Measurements from ENCODE around the gene ZSCAN26.

The ZSCAN26 gene

DNA sequence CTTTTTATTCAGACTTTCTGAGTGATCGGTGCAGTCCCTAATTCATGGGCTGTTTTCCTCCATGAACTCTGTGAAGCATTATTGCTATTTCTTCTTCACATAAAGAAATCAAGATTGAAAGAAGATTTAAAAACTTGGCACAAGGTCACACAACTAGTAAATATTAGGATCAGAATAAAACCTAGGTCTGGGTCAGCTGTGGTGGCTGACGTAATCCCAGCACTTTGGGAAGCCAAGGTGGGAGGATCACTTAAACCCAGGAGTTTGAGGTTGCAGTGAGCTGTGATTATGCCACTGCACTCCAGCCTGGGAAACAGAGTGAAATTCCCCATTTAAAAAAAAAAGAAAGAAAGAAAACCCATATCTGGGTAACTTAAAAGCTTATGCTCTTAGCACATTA is 40.5 kb upstream of the ZSCAN26 start:
- TF ChIP-seq, protein P1, sequence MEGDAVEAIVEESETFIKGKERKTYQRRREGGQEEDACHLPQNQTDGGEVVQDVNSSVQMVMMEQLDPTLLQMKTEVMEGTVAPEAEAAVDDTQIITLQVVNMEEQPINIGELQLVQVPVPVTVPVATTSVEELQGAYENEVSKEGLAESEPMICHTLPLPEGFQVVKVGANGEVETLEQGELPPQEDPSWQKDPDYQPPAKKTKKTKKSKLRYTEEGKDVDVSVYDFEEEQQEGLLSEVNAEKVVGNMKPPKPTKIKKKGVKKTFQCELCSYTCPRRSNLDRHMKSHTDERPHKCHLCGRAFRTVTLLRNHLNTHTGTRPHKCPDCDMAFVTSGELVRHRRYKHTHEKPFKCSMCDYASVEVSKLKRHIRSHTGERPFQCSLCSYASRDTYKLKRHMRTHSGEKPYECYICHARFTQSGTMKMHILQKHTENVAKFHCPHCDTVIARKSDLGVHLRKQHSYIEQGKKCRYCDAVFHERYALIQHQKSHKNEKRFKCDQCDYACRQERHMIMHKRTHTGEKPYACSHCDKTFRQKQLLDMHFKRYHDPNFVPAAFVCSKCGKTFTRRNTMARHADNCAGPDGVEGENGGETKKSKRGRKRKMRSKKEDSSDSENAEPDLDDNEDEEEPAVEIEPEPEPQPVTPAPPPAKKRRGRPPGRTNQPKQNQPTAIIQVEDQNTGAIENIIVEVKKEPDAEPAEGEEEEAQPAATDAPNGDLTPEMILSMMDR (IDR thresholded peaks at IDR 0.05; ENCODE audit: extremely low read depth, missing control alignments): no peak
- no peak for DNase-seq (ENCODE audit: low spot score)

DNA sequence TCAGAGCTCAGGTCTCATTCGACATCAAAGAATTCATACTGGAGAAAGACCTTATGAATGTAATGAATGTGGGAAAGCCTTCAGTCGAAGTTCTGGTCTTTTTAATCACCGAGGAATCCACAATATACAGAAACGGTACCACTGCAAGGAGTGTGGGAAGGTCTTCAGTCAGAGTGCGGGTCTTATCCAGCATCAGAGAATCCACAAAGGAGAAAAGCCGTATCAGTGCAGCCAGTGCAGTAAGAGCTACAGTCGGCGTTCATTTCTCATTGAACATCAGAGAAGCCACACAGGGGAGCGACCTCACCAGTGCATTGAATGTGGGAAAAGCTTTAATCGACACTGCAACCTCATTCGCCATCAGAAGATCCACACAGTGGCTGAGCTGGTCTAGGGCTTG is 34.2 kb upstream of the ZSCAN26 start:
- TF ChIP-seq, protein P1 (IDR thresholded peaks at IDR 0.05; ENCODE audit: extremely low read depth, missing control alignments): no peak

DNA sequence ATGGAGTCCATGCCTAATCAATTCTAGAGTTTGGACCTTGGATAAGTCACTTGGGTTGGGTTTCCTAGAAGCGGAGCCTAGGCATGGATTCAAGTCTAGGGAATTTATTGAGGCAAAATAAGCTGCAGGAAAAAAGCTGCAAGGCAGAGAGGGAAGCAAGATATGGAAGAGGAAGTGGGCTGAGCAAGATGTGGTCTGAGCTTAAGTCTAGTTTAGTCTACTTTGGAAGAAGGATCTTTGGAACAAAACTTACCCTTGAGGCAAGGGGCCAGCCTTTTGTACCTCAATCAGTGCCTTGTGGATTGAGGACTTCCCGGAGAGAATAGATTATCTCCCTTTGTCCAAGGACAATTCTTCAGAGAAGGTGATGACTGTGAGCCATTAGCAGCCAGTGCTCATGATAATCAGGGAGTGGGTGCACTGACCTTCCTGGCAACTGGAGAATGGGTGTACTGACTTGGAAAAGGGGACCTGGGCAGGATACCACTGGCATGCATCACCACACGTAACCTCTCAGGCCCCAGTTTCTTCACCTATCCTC is 31.0 kb upstream of the ZSCAN26 start:
- TF ChIP-seq, protein P1 (IDR thresholded peaks at IDR 0.05; ENCODE audit: extremely low read depth, missing control alignments): no peak

More for the DNA sequence above, 34.2 kb upstream of the ZSCAN26 start:
- no peak for DNase-seq (ENCODE audit: low spot score)

DNA sequence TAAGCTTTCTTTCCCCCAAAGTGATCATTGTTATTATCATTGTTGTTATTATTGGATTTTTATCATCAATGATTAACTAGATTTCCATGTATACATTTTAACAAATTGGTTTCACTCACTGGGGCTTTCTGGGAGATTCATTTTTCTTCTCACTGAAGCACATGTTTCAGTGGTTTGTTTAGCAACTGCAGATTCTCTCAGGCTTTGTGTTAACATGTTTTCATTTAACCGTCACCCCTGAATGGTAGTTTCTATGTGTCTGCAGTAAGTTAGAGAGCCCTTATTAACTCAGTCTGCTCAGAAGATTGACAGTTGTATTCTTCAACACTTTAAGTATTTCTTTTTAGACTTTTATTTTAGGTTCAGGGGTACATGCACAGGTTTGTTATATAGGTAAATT is 27.3 kb upstream of the ZSCAN26 start:
- peak; percentile 31 for DNase-seq (ENCODE audit: low spot score)
- TF ChIP-seq, protein P1 (IDR thresholded peaks at IDR 0.05; ENCODE audit: extremely low read depth, missing control alignments): no peak

More for the DNA sequence above, 31.0 kb upstream of the ZSCAN26 start:
- no peak for DNase-seq (ENCODE audit: low spot score)

DNA sequence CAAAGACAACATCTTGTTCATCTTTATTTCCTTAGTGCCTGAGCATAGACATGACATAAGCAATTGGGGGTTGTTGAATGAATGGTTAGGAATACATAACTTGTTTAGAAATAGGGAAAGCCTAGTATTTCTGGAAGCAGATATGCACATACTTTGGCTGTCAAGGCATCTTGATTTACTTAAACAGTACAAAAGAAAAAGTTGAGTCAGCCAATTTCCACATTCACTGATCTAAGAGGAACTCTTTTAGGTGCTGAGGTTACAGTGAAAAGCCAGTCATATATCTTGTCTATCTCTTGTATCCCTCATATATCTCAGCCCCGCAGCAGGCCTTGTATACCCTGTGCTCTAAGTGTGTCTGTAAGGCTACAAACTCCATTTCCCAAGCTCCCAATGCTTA is 26.5 kb upstream of the ZSCAN26 start:
- TF ChIP-seq, protein P1 (IDR thresholded peaks at IDR 0.05; ENCODE audit: extremely low read depth, missing control alignments): no peak
- DNase-seq (ENCODE audit: low spot score): no peak

DNA sequence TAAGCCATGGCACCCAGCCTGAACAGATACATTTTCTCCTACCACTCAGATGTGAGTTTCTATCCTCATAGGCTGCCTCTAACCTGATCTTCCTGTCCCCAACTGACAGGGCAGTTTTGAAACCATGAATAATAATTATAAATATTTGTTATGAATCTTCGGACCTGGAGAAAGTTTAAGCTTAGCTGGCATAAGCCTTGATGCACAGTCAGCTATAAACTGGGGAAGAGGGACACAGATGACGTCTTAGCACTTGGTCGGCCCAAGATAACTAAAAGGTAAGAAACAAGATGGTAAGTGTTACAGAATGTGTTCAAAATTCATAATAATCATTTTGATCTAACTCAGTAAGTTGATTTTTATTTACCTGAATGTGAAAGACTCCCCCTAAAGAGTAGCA is 23.0 kb upstream of the ZSCAN26 start:
- TF ChIP-seq, protein P1 (IDR thresholded peaks at IDR 0.05; ENCODE audit: extremely low read depth, missing control alignments): no peak
- DNase-seq (ENCODE audit: low spot score): no peak

DNA sequence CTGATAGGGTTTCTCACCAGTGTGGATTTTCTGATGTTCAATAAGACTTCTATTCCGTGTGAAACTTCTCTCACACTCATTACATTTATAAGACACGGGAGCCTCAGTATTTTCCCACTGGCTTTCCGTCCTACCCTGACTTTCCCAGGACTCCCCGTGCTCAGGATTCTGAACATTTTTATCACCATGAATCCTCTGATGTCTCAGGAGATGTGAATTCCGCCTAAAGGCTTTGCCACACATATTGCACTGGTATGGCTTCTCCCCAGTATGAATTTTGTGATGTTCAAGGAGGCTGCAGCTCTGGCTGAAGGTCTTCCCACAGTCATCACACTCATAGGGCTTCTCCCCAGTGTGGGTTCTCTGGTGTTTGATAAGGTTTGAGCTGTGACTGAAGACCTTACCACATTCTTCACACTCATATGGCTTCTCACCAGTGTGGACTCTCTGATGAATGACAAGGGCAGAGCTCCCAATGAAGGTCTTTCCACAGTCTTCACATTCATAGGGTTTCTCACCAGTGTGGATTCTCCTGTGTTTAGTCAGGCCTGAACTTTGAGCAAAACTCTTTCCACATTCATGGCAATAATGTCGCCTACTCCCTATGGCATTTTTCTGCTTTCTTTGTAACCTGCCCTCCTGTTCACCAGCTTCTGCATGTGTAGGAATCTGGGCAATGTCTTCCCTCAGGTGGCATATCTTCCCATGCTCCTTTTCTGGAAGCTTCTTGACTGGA is 21.6 kb upstream of the ZSCAN26 start:
- TF ChIP-seq, protein P1 (IDR thresholded peaks at IDR 0.05; ENCODE audit: extremely low read depth, missing control alignments): no peak
- DNase-seq (ENCODE audit: low spot score): no peak

Data from GM20000 (cell line).